OCI-LY3 (cell line): ENCODE measurements around the gene TSPAN9.

Source experiments
- H2AFZ ChIP-seq: fragments of 200-600, 300-600 bp; shearing (Covaris generic); 2 replicates; pipeline ENCODE4 v1.6.0; 2014; ENCODE audit warnings: antibody characterized with exemption, low read depth, low read length
- H3K27ac ChIP-seq: fragments of 200-600, 300-600 bp; sonication (generic); 2 replicates; pipeline ENCODE4 v1.5.1; 2014; ENCODE audit warnings: mild to moderate bottlenecking, low read length, moderate library complexity, mixed read lengths
- H3K27me3 ChIP-seq: fragments of 200-600, 300-600 bp; sonication (generic); 2 replicates; pipeline ENCODE4 v1.6.1; 2014; ENCODE audit warnings: low read depth, low read length, mixed read lengths
- H3K36me3 ChIP-seq: fragments of 200-600, 300-600 bp; sonication (generic); replicated peaks from 2 replicates; pipeline ENCODE3; 2014; ENCODE audit warnings: low read depth, low read length, mixed read lengths
- H3K4me1 ChIP-seq: fragments of 300-600, 200-600 bp; sonication (generic); 2 replicates; pipeline ENCODE4 v1.6.1; 2014; ENCODE audit warnings: low read length, mixed read lengths
- H3K4me2 ChIP-seq: fragments of 200-600, 300-600 bp; sonication (generic); 2 replicates; pipeline ENCODE4 v1.6.1; 2014; ENCODE audit warnings: low read length, mixed read lengths
- H3K4me3 ChIP-seq: fragments of 300-600, 200-600 bp; sonication (generic); 2 replicates; pipeline ENCODE4 v1.5.1; 2014; ENCODE audit warnings: antibody characterized with exemption, mild to moderate bottlenecking, low read length, moderate library complexity
- H3K79me2 ChIP-seq: fragments of 300-600, 200-600 bp; shearing (Covaris generic); 2 replicates; pipeline ENCODE4 v1.6.1; 2014; ENCODE audit warnings: mild to moderate bottlenecking, low read length, mixed read lengths
- H3K9ac ChIP-seq: fragments of 300-600, 200-600 bp; shearing (Covaris generic); 2 replicates; pipeline ENCODE4 v1.6.0; 2014; ENCODE audit warnings: mild to moderate bottlenecking, low read length, moderate library complexity
- H3K9me3 ChIP-seq: fragments of 200-600, 300-600 bp; shearing (Covaris generic); 2 replicates; pipeline ENCODE4 v1.6.1; 2014; ENCODE audit warnings: low read length, mixed read lengths; ENCODE audit not compliant: insufficient read depth
- H4K20me1 ChIP-seq: fragments of 200-600, 300-600 bp; sonication (generic); 2 replicates; pipeline ENCODE4 v1.6.1; 2016; ENCODE audit warnings: low read length, mixed read lengths; ENCODE audit not compliant: insufficient read depth
- EZH2phosphoT487 ChIP-seq: fragments of 200-600 bp; shearing (Covaris generic); IDR thresholded peaks from 2 replicates; pipeline ENCODE4 v1.6.1; 2018; ENCODE audit warnings: antibody characterized with exemption, mixed run types, low read depth
- TF ChIP-seq, protein P1 (sequence below): fragments of 200-600, 300-600 bp; sonication (generic); IDR thresholded peaks from 2 replicates; pipeline ENCODE4 v1.5.1; 2014; ENCODE audit warnings: antibody characterized with exemption, low read length, low read depth

TSPAN9 gene

DNA sequence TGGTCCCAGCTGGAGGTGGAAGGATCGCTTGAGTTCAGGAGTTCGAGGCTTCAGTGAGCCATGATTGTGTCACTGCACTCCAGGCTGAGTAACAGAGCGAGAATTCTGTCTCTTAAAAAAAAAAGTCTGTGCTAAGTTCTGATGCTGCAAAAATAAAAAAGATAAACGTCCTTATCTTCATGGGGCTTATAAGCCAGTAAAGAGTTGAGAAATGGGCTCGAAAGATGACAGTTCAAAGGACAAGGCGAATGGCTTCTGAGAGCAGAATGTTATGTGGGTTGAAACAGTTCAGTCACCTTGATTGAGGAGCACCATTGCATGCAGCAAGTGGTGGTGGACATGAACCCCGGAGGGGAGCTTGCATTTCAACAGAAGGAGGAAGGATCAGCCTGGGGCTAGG is 4.7 kb downstream of the TSPAN9 start:
- no peak overlapping the region for H3K4me2 ChIP-seq
- no peak overlapping the region for H2AFZ ChIP-seq
- no peaks in the 10 kb centered on the region for H3K79me2 ChIP-seq
- H3K27ac ChIP-seq = no peak overlapping the region
- no peaks in the 10 kb centered on the region for H3K36me3 ChIP-seq
- 0 out of 2 replicates have a peak, but pooled peaks cover 2% of the 10 kb centered on the region for H3K4me1 ChIP-seq
- no peak for TF ChIP-seq EZH2phosphoT487
- TF ChIP-seq, protein P1, sequence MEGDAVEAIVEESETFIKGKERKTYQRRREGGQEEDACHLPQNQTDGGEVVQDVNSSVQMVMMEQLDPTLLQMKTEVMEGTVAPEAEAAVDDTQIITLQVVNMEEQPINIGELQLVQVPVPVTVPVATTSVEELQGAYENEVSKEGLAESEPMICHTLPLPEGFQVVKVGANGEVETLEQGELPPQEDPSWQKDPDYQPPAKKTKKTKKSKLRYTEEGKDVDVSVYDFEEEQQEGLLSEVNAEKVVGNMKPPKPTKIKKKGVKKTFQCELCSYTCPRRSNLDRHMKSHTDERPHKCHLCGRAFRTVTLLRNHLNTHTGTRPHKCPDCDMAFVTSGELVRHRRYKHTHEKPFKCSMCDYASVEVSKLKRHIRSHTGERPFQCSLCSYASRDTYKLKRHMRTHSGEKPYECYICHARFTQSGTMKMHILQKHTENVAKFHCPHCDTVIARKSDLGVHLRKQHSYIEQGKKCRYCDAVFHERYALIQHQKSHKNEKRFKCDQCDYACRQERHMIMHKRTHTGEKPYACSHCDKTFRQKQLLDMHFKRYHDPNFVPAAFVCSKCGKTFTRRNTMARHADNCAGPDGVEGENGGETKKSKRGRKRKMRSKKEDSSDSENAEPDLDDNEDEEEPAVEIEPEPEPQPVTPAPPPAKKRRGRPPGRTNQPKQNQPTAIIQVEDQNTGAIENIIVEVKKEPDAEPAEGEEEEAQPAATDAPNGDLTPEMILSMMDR = no peak
- H3K9ac ChIP-seq = no peak overlapping the region
- H3K9me3 ChIP-seq = no peaks in the 10 kb centered on the region
- H3K27me3 ChIP-seq = peaks cover 11% of the 10 kb centered on the region
- no peak overlapping the region for H3K4me3 ChIP-seq
- H4K20me1 ChIP-seq = no peaks in the 10 kb centered on the region

DNA sequence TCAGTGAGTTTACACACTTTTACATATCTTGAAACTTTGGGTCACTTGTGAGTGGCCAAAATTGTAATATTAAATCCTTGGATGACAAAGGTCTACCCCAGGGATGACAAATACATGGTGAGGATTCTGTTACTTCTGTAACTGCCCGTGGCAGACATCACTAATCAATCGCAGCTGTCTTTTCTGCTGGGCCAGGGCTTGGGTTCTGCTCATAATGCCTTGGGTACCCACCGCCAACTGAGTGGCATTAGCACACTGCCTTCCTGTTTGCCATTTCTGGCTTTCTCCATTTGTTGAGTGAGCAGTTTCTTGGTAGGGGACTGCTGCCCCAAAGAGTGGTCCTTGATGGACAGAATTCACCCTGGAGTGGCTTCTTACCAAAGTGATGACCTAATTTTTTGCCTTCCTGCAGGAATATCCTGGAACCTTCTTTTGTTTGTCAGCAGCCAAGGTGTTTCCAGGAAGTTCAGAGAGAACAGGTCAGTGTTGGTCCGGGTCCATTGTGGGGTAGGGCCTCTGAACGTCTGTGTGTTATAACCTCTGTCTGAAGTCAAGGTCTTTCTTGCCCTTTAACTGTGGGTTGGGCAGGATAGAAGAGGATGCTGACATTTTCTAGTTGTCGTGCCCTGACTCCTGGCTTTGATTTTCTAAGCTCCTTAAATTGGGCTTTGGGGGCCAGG is 6.2 kb downstream of the TSPAN9 start:
- Histone ChIP-seq H3K79me2 (no peaks in the 10 kb centered on the region), H2AFZ (no peak overlapping the region), H3K4me3 (no peak overlapping the region), H4K20me1 (no peaks in the 10 kb centered on the region), H3K4me1 (no peaks in the 10 kb centered on the region), H3K9ac (no peak overlapping the region), H3K4me2 (no peak overlapping the region), H3K27me3 (peaks cover 3% of the 10 kb centered on the region), H3K9me3 (no peaks in the 10 kb centered on the region), H3K36me3 (no peaks in the 10 kb centered on the region), H3K27ac (no peak overlapping the region)
- TF ChIP-seq, protein P1 = no peak
- TF ChIP-seq EZH2phosphoT487 = no peak

DNA sequence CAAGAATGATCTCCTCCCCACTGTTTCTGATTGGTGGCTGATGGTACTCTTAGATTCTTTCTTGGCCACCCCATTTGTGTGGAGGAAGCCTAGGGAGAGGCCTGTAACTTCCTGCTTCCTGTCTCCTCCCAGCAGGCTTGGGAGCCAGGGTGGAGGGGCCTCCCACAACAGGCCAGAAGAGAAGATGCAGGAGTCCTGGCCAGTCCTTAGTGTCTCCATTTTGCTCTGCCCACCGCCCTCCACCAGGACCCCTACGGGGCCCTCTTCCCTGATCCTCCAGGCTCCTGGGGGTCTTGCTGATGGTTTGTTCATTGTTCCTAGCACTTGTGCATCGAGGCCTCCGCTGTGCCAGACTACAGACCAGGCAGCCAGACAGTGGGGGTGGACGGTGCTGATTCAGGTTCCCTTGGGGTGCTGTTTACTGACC is 6.8 kb downstream of the TSPAN9 start:
- no peak overlapping the region for H3K4me2 ChIP-seq
- H3K4me1 ChIP-seq = no peaks in the 10 kb centered on the region
- no peaks in the 10 kb centered on the region for H3K9me3 ChIP-seq
- H3K36me3 ChIP-seq = no peaks in the 10 kb centered on the region
- H3K4me3 ChIP-seq = no peak overlapping the region
- H3K27ac ChIP-seq = no peak overlapping the region
- no peak for TF ChIP-seq EZH2phosphoT487
- TF ChIP-seq, protein P1 = no peak
- H3K9ac ChIP-seq = no peak overlapping the region
- H3K27me3 ChIP-seq = no peaks in the 10 kb centered on the region
- no peaks in the 10 kb centered on the region for H4K20me1 ChIP-seq
- no peaks in the 10 kb centered on the region for H3K79me2 ChIP-seq
- H2AFZ ChIP-seq = no peak overlapping the region

GRCh38 chr12:3084742-3085141 is 7.6 kb downstream of the TSPAN9 start:
- Histone ChIP-seq H3K27me3 (no peaks in the 10 kb centered on the region), H4K20me1 (no peaks in the 10 kb centered on the region), H3K4me2 (no peak overlapping the region), H3K79me2 (no peaks in the 10 kb centered on the region), H3K27ac (no peak overlapping the region), H3K36me3 (no peaks in the 10 kb centered on the region), H3K9ac (no peak overlapping the region), H3K4me1 (no peaks in the 10 kb centered on the region), H3K4me3 (no peak overlapping the region), H2AFZ (no peak overlapping the region), H3K9me3 (no peaks in the 10 kb centered on the region)
- TF ChIP-seq, protein P1 = no peak
- TF ChIP-seq EZH2phosphoT487 = no peak
